HCT116 (cell line): ENCODE results near the gene DPYD. TPM values are rescaled to one million over a fixed set of nuclear protein-coding genes. Genes with fewer than 3 reads are reported as not detected.

Experiments
- ATAC-seq: fragments of 200-7000 bp; cut with Tn5 transposase; 2 replicates; pipeline ENCODE4 v1.9.1; 2020; ENCODE audit warnings: mild to moderate bottlenecking, moderate library complexity
- BruUV-seq: library from RNA; stranded (reverse); fragments of 400-500 nt; replicated peaks from 2 replicates; lab custom pipeline; 2021; lab: Mats Ljungman, UMichigan
- CTCF ChIA-PET: fragments of 300-600 bp; sonication (Branson Sonifier 250); formaldehyde crosslinking; loops from one replicate; lab custom pipeline; 2021; ENCODE audit warnings: antibody characterized with exemption; lab: Charles Lee
- POLR2A ChIA-PET: fragments of 300-600, 350-600 bp; sonication (Branson Sonifier 250); formaldehyde crosslinking; loops from one replicate; lab custom pipeline; 2021; ENCODE audit warnings: antibody characterized with exemption; lab: Charles Lee
- RAD21 ChIA-PET, 2 experiments: fragments of 300-600 bp; sonication (Branson Sonifier 250); formaldehyde crosslinking; loops; one replicate each; lab custom pipeline; 2023; ENCODE audit warnings: low total read pairs in 2 of 2; ENCODE audit not compliant: uncharacterized antibody in 2 of 2, unreplicated experiment in 2 of 2, low non-redundant PET in 1 of 2; lab: Charles Lee
- DNase-seq: peaks from one replicate; pipeline ENCODE4 v3.0.0-alpha.2; 2010; ENCODE audit warnings: low read depth, low spot score
- H2AFZ ChIP-seq: fragments of 200-600 bp; shearing (Covaris generic), sonication (generic); 2 replicates; pipeline ENCODE4 v1.6.1; 2017; ENCODE audit warnings: low read depth, mixed run types, mixed read lengths, antibody characterized with exemption, low read length; ENCODE audit not compliant: poor library complexity, severe bottlenecking
- H3K27ac ChIP-seq: 2 replicates; pipeline ENCODE4 v1.5.1; 2012; ENCODE audit warnings: low read depth, low read length
- H3K27me3 ChIP-seq: fragments of 200-600 bp; sonication (generic); 2 replicates; pipeline ENCODE4 v1.6.1; 2016; ENCODE audit warnings: mixed run types, low read length, mixed read lengths; ENCODE audit not compliant: insufficient read depth
- H3K36me3 ChIP-seq, 2 experiments: fragments of 200-500 bp in 1 of 2; fragments of 200-600 bp in 1 of 2; sonication (Bioruptor generic) in 1 of 2; sonication (generic) in 1 of 2; 2 replicates each; pipeline versions ENCODE4 v1.5.1 to v1.6.1; 2014 to 2016; ENCODE audit warnings: low read length in 2 of 2, inconsistent platforms in 1 of 2, mixed read lengths in 1 of 2, mixed run types in 1 of 2; ENCODE audit not compliant: insufficient read depth in 2 of 2, control insufficient read depth in 1 of 2
- H3K4me1 ChIP-seq, 2 experiments: fragments of 200-600 bp in 1 of 2; sonication (generic) in 1 of 2; 2 replicates each; pipeline versions ENCODE4 v1.5.1 to v1.6.1; 2012 to 2017; ENCODE audit warnings: low read length in 2 of 2, inconsistent platforms in 1 of 2, mild to moderate bottlenecking in 1 of 2, mixed read lengths in 1 of 2, mixed run types in 1 of 2, moderate library complexity in 1 of 2; ENCODE audit not compliant: insufficient read depth in 2 of 2, control insufficient read depth in 1 of 2
- H3K4me2 ChIP-seq: fragments of 200-600 bp; sonication (generic); 2 replicates; pipeline ENCODE4 v1.6.1; 2017; ENCODE audit warnings: mixed run types, low read length, mixed read lengths
- H3K4me3 ChIP-seq, 2 experiments: fragments of 200-600 bp in 1 of 2; sonication (generic) in 1 of 2; replicated peaks in 1 of 2; 2 replicates each; pipeline ENCODE4 v1.5.1; 2011 to 2016; ENCODE audit warnings: low read length in 2 of 2, control low read depth in 1 of 2, low read depth in 1 of 2, mild to moderate bottlenecking in 1 of 2, mixed read lengths in 1 of 2, mixed run types in 1 of 2
- H3K79me2 ChIP-seq: fragments of 200-600 bp; sonication (generic); 2 replicates; pipeline ENCODE4 v1.6.1; 2017; ENCODE audit warnings: mild to moderate bottlenecking, mixed run types, low read length, moderate library complexity, mixed read lengths; ENCODE audit not compliant: insufficient read depth
- H3K9ac ChIP-seq: fragments of 200-600 bp; sonication (generic); 2 replicates; pipeline ENCODE4 v1.6.1; 2016; ENCODE audit warnings: low read length, mixed read lengths
- H3K9me2 ChIP-seq: fragments of 200-600 bp; sonication (generic), shearing (Covaris generic); 2 replicates; pipeline ENCODE4 v1.6.1; 2017; ENCODE audit warnings: mixed run types, mild to moderate bottlenecking, moderate library complexity; ENCODE audit not compliant: insufficient read depth
- H3K9me3 ChIP-seq, 2 experiments: fragments of 200-500 bp in 1 of 2; fragments of 200-600 bp in 1 of 2; sonication (Bioruptor generic) in 1 of 2; sonication (generic) in 1 of 2; 2 replicates each; pipeline ENCODE4 v1.6.1; 2014 to 2017; ENCODE audit warnings: low read length in 2 of 2, mixed read lengths in 2 of 2, inconsistent platforms in 1 of 2, low read depth in 1 of 2, mild to moderate bottlenecking in 1 of 2, mixed run types in 1 of 2, moderate library complexity in 1 of 2; ENCODE audit not compliant: control insufficient read depth in 1 of 2, insufficient read depth in 1 of 2
- H4K20me1 ChIP-seq: fragments of 200-600 bp; sonication (generic), shearing (Covaris generic); 2 replicates; pipeline ENCODE4 v1.6.1; 2017; ENCODE audit warnings: mixed run types, mild to moderate bottlenecking, moderate library complexity; ENCODE audit not compliant: insufficient read depth
- CBX3 ChIP-seq: IDR thresholded peaks from 2 replicates; pipeline ENCODE4 v1.6.1; 2012; ENCODE audit warnings: low read depth
- CEBPB ChIP-seq: IDR thresholded peaks from 2 replicates; pipeline ENCODE4 v1.6.1; 2012; ENCODE audit warnings: low read depth
- MAX ChIP-seq: IDR thresholded peaks from 2 replicates; pipeline ENCODE4 v1.6.1; 2012
- POLR2A ChIP-seq: IDR thresholded peaks from 2 replicates; pipeline ENCODE4 v1.7.0; 2011; ENCODE audit warnings: borderline replicate concordance; ENCODE audit not compliant: insufficient read depth, insufficient read length; ENCODE audit errors: extremely low read depth
- POLR2AphosphoS5 ChIP-seq: IDR thresholded peaks from 2 replicates; pipeline ENCODE4 v1.6.1; 2011; ENCODE audit warnings: mild to moderate bottlenecking, low read depth, low read length, moderate library complexity
- REST ChIP-seq: IDR thresholded peaks from 2 replicates; pipeline ENCODE4 v1.6.1; 2012; ENCODE audit warnings: low read depth
- SIN3A ChIP-seq: IDR thresholded peaks from 2 replicates; pipeline ENCODE4 v1.6.1; 2012; ENCODE audit warnings: low read depth
- SRF ChIP-seq: IDR thresholded peaks from 2 replicates; pipeline ENCODE4 v1.6.1; 2012; ENCODE audit warnings: low read depth
- TCF7L2 ChIP-seq: IDR thresholded peaks from 2 replicates; pipeline ENCODE4 v1.7.0; 2011; ENCODE audit warnings: borderline replicate concordance, inconsistent platforms; ENCODE audit not compliant: insufficient read depth, insufficient read length; ENCODE audit errors: extremely low read depth
- YY1 ChIP-seq: IDR thresholded peaks from 2 replicates; pipeline ENCODE4 v1.6.1; 2011; ENCODE audit warnings: low read length, low read depth, moderate library complexity, mild to moderate bottlenecking; ENCODE audit not compliant: insufficient replicate concordance; ENCODE audit errors: extremely low read depth
- ZFX ChIP-seq: fragments of 450-650 bp; IDR thresholded peaks from 2 replicates; pipeline ENCODE4 v1.6.1; 2017
- intact Hi-C: fragments of 100-400 bp; cut with micrococcal nuclease; formaldehyde crosslinking; loops from 2 replicates; pipeline ENCODE4 v1.10.0; 2022
- total RNA-seq: library from RNA; stranded (reverse); gene quantifications from one replicate; pipeline ENCODE4 v1.2.1, GENCODE V29; 2021; ENCODE audit not compliant: unreplicated experiment

The DPYD gene
- total RNA-seq, 1 experiment from 2014 or later = 1.7 TPM

GRCh38 chr1:97365026-97365425 lies 555.8 kb downstream of the DPYD start (continued):
- TF ChIP-seq REST (no peak), POLR2AphosphoS5 (no peak), TCF7L2 (no peak), CBX3 (no peak), POLR2A (no peak), YY1 (no peak), ZFX (no peak), MAX (no peak), SIN3A (no peak)
- TF ChIP-seq, all 23 proteins: peak for 0

GRCh38 chr1:97364086-97364485 lies 556.7 kb downstream of the DPYD start:
- H3K27ac ChIP-seq = no peak overlapping the region
- H3K4me2 ChIP-seq = no peak overlapping the region
- no peak for ATAC-seq
- ChIA-PET POLR2A (no interaction called here), CTCF (no interaction called here), RAD21 (no interaction called here)
- H3K4me3 ChIP-seq = no peak overlapping the region
- no peaks in the 10 kb centered on the region for H3K27me3 ChIP-seq
- no peak overlapping the region for H3K9ac ChIP-seq
- no peaks in the 10 kb centered on the region for H3K9me2 ChIP-seq
- no peaks in the 10 kb centered on the region for H4K20me1 ChIP-seq
- intact Hi-C loops = no loop called here
- BruUV-seq = no TSS peak
- TF ChIP-seq SRF (no peak), TCF7L2 (no peak), CEBPB (no peak), POLR2A (no peak)
- no peak overlapping the region for H2AFZ ChIP-seq
- no peaks in the 10 kb centered on the region for H3K79me2 ChIP-seq
- no peaks in the 10 kb centered on the region for H3K4me1 ChIP-seq
- no peak for DNase-seq
- H3K36me3 ChIP-seq = no peaks in the 10 kb centered on the region
- H3K9me3 ChIP-seq = no peaks in the 10 kb centered on the region
